ENCODE data around the gene ZNF207.

DNA sequence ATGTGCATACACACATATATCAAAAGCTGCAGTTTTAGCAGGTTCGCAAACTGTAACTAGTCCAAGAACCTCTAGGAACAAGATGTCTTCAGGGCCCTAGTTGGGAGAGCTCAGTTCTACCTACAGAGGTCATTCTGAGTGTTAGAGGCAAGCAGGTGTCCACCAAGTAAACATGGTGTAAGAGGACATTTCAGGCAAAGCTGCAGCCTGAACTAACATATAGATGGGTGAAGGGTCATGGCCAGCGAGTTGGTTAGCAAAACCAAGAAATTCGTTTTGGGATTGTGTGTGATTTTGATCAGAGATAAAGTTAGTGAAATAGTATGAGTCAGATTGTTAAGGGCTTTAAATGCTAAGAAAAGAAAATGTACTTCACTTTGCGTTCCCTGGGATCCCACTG, 32.6 kb upstream of the ZNF207 start:
- no peak for TF ChIP-seq CTCF (IDR thresholded peaks at IDR 0.05; ENCODE audit: low read length)
- TF ChIP-seq EZH2phosphoT487 (IDR thresholded peaks at IDR 0.05; ENCODE audit: low read length): no peak
- no peak for TF ChIP-seq EZH2 (optimal IDR thresholded peaks at IDR 0.05; ENCODE audit: low read depth, low read length)

Data from MM.1S (cell line).